ENCODE data around the gene GPR137B.

GRCh38 chr1:236220473-236220872 lies 78.1 kb downstream of the GPR137B start:
- TF ChIP-seq CTCF (conservative IDR thresholded peaks at IDR 0.05; ENCODE audit: low read depth in 2 of 2) (no peak), POLR2AphosphoS5 (IDR thresholded peaks at IDR 0.05; ENCODE audit: low read depth) (no peak), ZNF462 (CRISPR knock-in tag; IDR thresholded peaks at IDR 0.05) (no peak), EZH2 (IDR thresholded peaks at IDR 0.05; ENCODE audit: low read depth, unreplicated experiment) (no peak), REST (IDR thresholded peaks at IDR 0.05; ENCODE audit: unreplicated experiment) (no peak), EZH2phosphoT487 (IDR thresholded peaks at IDR 0.05; ENCODE audit: unreplicated experiment) (no peak), STAT1 (IDR thresholded peaks at IDR 0.05; ENCODE audit: unreplicated experiment) (no peak), CREB1 (CRISPR knock-in tag; IDR thresholded peaks at IDR 0.05; ENCODE audit: low read depth) (no peak), JUNB (IDR thresholded peaks at IDR 0.05; ENCODE audit: unreplicated experiment) (no peak), ETS1 (IDR thresholded peaks at IDR 0.05) (no peak)
